Hepatocyte (in vitro differentiated cells): ENCODE results near the gene SLC6A20. TPM values are rescaled to one million over a fixed set of nuclear protein-coding genes. Genes with fewer than 3 reads are reported as not detected.

Source experiments
- DNase-seq: peaks from one replicate; pipeline ENCODE4 v3.0.0-alpha.2; 2016; ENCODE audit warnings: low spot score
- H2AFZ ChIP-seq: fragments of 200-600 bp; sonication (generic); 2 replicates; pipeline ENCODE4 v1.6.0; 2016; ENCODE audit warnings: antibody characterized with exemption, mild to moderate bottlenecking
- H3K27ac ChIP-seq: fragments of 200-600 bp; sonication (generic); 2 replicates; pipeline ENCODE4 v1.5.1; 2016; ENCODE audit warnings: mild to moderate bottlenecking
- H3K27me3 ChIP-seq: fragments of 200-600 bp; sonication (generic); 2 replicates; pipeline ENCODE4 v1.6.1; 2016
- H3K36me3 ChIP-seq: fragments of 200-600 bp; sonication (generic); replicated peaks from 2 replicates; pipeline ENCODE4 v1.5.1; 2016; ENCODE audit warnings: low read depth; ENCODE audit not compliant: insufficient read depth
- H3K4me1 ChIP-seq: fragments of 200-600 bp; sonication (generic); 2 replicates; pipeline ENCODE4 v1.5.1; 2016; ENCODE audit warnings: mild to moderate bottlenecking, moderate library complexity; ENCODE audit not compliant: insufficient read depth
- H3K4me2 ChIP-seq: fragments of 200-600 bp; sonication (generic); 2 replicates; pipeline ENCODE4 v1.6.0; 2016
- H3K4me3 ChIP-seq: fragments of 200-600 bp; sonication (generic); 2 replicates; pipeline ENCODE4 v1.5.1; 2016; ENCODE audit warnings: mild to moderate bottlenecking
- H3K79me2 ChIP-seq: fragments of 200-600 bp; sonication (generic); 2 replicates; pipeline ENCODE4 v1.6.0; 2017; ENCODE audit warnings: mild to moderate bottlenecking
- H3K9me2 ChIP-seq: fragments of 200-600 bp; sonication (generic); replicated peaks from 2 replicates; pipeline ENCODE4 v1.6.0; 2017; ENCODE audit warnings: mild to moderate bottlenecking; ENCODE audit not compliant: insufficient read depth
- H3K9me3 ChIP-seq: fragments of 200-600 bp; sonication (generic); 2 replicates; pipeline ENCODE4 v1.5.1; 2016; ENCODE audit warnings: low read depth, mild to moderate bottlenecking
- H4K20me1 ChIP-seq: fragments of 200-600 bp; sonication (generic); 2 replicates; pipeline ENCODE4 v1.6.0; 2016; ENCODE audit warnings: mild to moderate bottlenecking; ENCODE audit not compliant: insufficient read depth, poor library complexity, severe bottlenecking
- CTCF ChIP-seq: fragments of 200-600 bp; sonication (generic); IDR thresholded peaks from 2 replicates; pipeline ENCODE4 v1.5.1; 2016; ENCODE audit warnings: antibody characterized with exemption, mild to moderate bottlenecking; ENCODE audit not compliant: poor library complexity
- EZH2 ChIP-seq: fragments of 200-600 bp; sonication (generic); IDR thresholded peaks from 2 replicates; pipeline ENCODE4 v1.6.1; 2016; ENCODE audit warnings: antibody characterized with exemption, mild to moderate bottlenecking, borderline replicate concordance
- EZH2phosphoT487 ChIP-seq: fragments of 200-600 bp; sonication (generic); IDR thresholded peaks from one replicate; pipeline ENCODE4 v1.6.1; 2018; ENCODE audit warnings: antibody characterized with exemption, mild to moderate bottlenecking, low read depth, moderate library complexity; ENCODE audit not compliant: unreplicated experiment, severe bottlenecking
- WGBS: methylation state at CpG from one replicate; pipeline ENCODE4 v1.1.6; 2016; ENCODE audit warnings: low lambda C conversion rate; ENCODE audit errors: missing lambda C conversion rate; 5-methylcytosine and 5-hydroxymethylcytosine counted together
- polyA plus RNA-seq: library from polyadenylated mRNA; unstranded; fragments of >200 nt; fragmentation: Nextera tagmentation; extraction: Ambion mirVana; gene quantifications from 2 replicates; pipeline ENCODE4 v1.2.1, GENCODE V29; 2016
- total RNA-seq: library from RNA; depleted of rRNA; stranded (reverse); fragments of >200 nt; gene quantifications from 2 replicates; pipeline ENCODE4 v1.2.3, GENCODE V29; 2014

Gene SLC6A20
- total and polyA plus RNA-seq, 2 experiments from 2014 or later, result 5.7 to 9.6 TPM

GRCh38 chr3:45776611-45777010 is 19.7 kb downstream of the SLC6A20 start:
- TF ChIP-seq CTCF, result no peak
- no peak for TF ChIP-seq EZH2
- no peak for TF ChIP-seq EZH2phosphoT487
- H3K27me3 ChIP-seq, result no peaks in the 10 kb centered on the region
- no peaks in the 10 kb centered on the region for H4K20me1 ChIP-seq
- H2AFZ ChIP-seq, result no peak overlapping the region
- no peaks in the 10 kb centered on the region for H3K9me2 ChIP-seq
- H3K4me2 ChIP-seq, result no peak overlapping the region
- H3K79me2 ChIP-seq, result no peaks in the 10 kb centered on the region
- H3K36me3 ChIP-seq, result no peaks in the 10 kb centered on the region
- WGBS, result 76% methylated on average over 8 of the region's 8 CpGs
- DNase-seq, result no peak
- no peaks in the 10 kb centered on the region for H3K9me3 ChIP-seq
- no peak overlapping the region for H3K4me3 ChIP-seq
- peaks cover 22% of the 10 kb centered on the region for H3K4me1 ChIP-seq
- H3K27ac ChIP-seq, result no peak overlapping the region

GRCh38 chr3:45776301-45776595 is 20.1 kb downstream of the SLC6A20 start:
- DNase-seq, result no peak
- Histone ChIP-seq H3K79me2 (no peaks in the 10 kb centered on the region), H3K36me3 (no peaks in the 10 kb centered on the region), H3K27me3 (no peaks in the 10 kb centered on the region), H3K4me1 (peaks cover 22% of the 10 kb centered on the region), H3K4me3 (no peak overlapping the region), H3K9me3 (no peaks in the 10 kb centered on the region), H3K4me2 (no peak overlapping the region), H3K9me2 (no peaks in the 10 kb centered on the region), H4K20me1 (no peaks in the 10 kb centered on the region), H2AFZ (no peak overlapping the region), H3K27ac (no peak overlapping the region)
- 75% methylated on average over 3 of the region's 3 CpGs for WGBS
- no peak for TF ChIP-seq EZH2phosphoT487
- no peak for TF ChIP-seq EZH2
- no peak for TF ChIP-seq CTCF

- Histone ChIP-seq H3K9me3 (no peaks in the 10 kb centered on the region), H4K20me1 (no peaks in the 10 kb centered on the region), H3K36me3 (no peaks in the 10 kb centered on the region), H3K4me3 (no peak overlapping the region), H3K27me3 (no peaks in the 10 kb centered on the region), H2AFZ (no peak overlapping the region), H3K9me2 (no peaks in the 10 kb centered on the region), H3K27ac (no peak overlapping the region), H3K4me2 (no peak overlapping the region), H3K4me1 (peaks cover 22% of the 10 kb centered on the region), H3K79me2 (no peaks in the 10 kb centered on the region)
- 94% methylated on average over 17 of the region's 17 CpGs for whole genome bisulfite sequencing
- DNase-seq, result no peak
- TF ChIP-seq EZH2 (no peak), CTCF (no peak), EZH2phosphoT487 (no peak)
Measured at GRCh38 chr3:45775571-45776300, 20.6 kb downstream of the SLC6A20 start.
